IPS DF 4.7 (cell line): ENCODE results near the gene CHADL.
"Not testable (repeated sequence)": the region's sequence is repeated elsewhere in the genome, so short reads cannot be mapped to it uniquely, and the experiment has no call there.

Source experiments
- DNase-seq: peaks from one replicate; pipeline ENCODE4 v3.0.0-alpha.2; 2013; ENCODE audit warnings: low spot score; ENCODE audit errors: extremely low read depth

CHADL gene

GRCh38 chr22:41191467-41191866 lies 49.3 kb downstream of the CHADL start:
- DNase-seq = no peak

DNA sequence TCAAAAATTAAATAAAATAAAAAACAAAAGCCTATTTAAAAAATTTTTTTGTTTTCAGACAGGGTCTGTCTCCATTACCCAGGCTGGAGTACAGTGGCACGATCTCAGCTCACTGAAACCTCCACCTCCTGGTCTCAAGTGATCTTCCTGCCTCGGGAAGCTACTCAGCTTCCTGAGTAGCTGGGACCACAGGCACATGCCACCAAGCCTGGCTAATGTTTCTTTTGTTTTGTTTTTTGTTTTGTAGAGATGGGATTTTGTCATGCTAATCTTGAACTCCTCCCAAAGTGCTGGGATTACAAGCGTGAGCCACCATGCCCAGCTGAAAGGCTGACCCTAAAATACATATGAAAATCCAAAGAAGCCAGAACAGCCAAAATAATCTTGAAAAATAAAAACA lies 56.1 kb downstream of the CHADL start:
- DNase-seq = peak; percentile 78

GRCh38 chr22:41181349-41182241 lies 59.1 kb downstream of the CHADL start:
- no peak for DNase-seq

DNA sequence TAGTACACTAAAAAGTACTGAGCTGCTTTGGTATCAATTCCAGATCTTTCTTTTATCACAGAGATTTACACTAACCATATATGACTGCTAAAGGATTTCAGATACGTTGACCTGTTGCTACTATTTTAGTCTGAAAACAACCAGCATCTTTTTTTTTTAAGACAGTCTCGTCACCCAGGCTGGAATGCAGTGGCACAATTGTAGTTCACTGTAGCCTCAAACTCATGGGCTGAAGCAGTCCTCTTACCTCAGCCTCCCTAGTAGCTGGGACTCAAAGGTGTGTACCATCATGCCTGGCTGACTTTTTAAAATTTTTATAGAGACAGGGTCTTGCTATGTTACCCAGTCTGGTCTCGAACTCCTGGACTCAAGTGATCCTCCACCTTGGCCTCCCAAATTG lies 59.8 kb downstream of the CHADL start:
- DNase-seq = no peak

- DNase-seq = not testable (repeated sequence)
These were observed 60.4 kb downstream of the CHADL start for GRCh38 chr22:41180362-41180761.
